CD14-positive monocyte (primary cell): ENCODE results near the gene SERPINA12. TPM values are rescaled to one million over a fixed set of nuclear protein-coding genes. Genes with fewer than 3 reads are reported as not detected.

ENCODE experiments used
- DNase-seq, 3 donors: peaks; one replicate each; pipeline ENCODE4 v3.0.0-alpha.2; 2011 to 2022
- H2AFZ ChIP-seq: 2 replicates; pipeline ENCODE4 v1.6.0; 2012; ENCODE audit warnings: mild to moderate bottlenecking, low read depth, low read length, inconsistent platforms; ENCODE audit not compliant: insufficient read depth, poor library complexity, severe bottlenecking
- H3K27ac ChIP-seq, 2 donors: 1 replicate in 1 of 2; 2 replicates in 1 of 2; pipeline ENCODE4 v1.5.1; 2012 to 2013; ENCODE audit warnings: low read length in 2 of 2, control low read depth in 1 of 2, inconsistent platforms in 1 of 2, low read depth in 1 of 2, mild to moderate bottlenecking in 1 of 2
- H3K27me3 ChIP-seq, 2 donors: one replicate each; pipeline versions ENCODE4 v1.6.0 to v1.6.1; 2011 to 2013; ENCODE audit warnings: low read length in 2 of 2; ENCODE audit not compliant: control insufficient read depth in 2 of 2, insufficient read depth in 2 of 2
- H3K36me3 ChIP-seq, 2 donors: replicated peaks in 1 of 2; 1 replicate in 1 of 2; 2 replicates in 1 of 2; pipeline versions ENCODE4 v1.5.1 to v1.6.1; 2012 to 2013; ENCODE audit warnings: low read length in 2 of 2, control low read depth in 1 of 2, inconsistent platforms in 1 of 2, mild to moderate bottlenecking in 1 of 2; ENCODE audit not compliant: insufficient read depth in 2 of 2, control insufficient read depth in 1 of 2
- H3K4me1 ChIP-seq, 2 donors: 1 replicate in 1 of 2; 2 replicates in 1 of 2; pipeline versions ENCODE4 v1.5.1 to v1.6.1; 2012 to 2013; ENCODE audit warnings: low read length in 2 of 2, control low read depth in 1 of 2, inconsistent platforms in 1 of 2, mild to moderate bottlenecking in 1 of 2, moderate library complexity in 1 of 2; ENCODE audit not compliant: insufficient read depth in 2 of 2, control insufficient read depth in 1 of 2
- H3K4me2 ChIP-seq: replicated peaks from 2 replicates; pipeline ENCODE3; 2012; ENCODE audit warnings: low read length, moderate library complexity, mild to moderate bottlenecking; ENCODE audit not compliant: poor library complexity, severe bottlenecking; ENCODE audit errors: extremely low read depth
- H3K4me3 ChIP-seq, 3 experiments: fragments of 200-600 bp in 1 of 3; sonication (generic) in 1 of 3; replicated peaks in 1 of 3; 1 replicate in 2 of 3; 2 replicates in 1 of 3; pipeline ENCODE4 v1.5.1; 2011 to 2013; ENCODE audit warnings: low read length in 3 of 3, mild to moderate bottlenecking in 3 of 3, control low read depth in 2 of 3, low read depth in 2 of 3, inconsistent platforms in 1 of 3, moderate library complexity in 1 of 3
- H3K79me2 ChIP-seq: 2 replicates; pipeline ENCODE4 v1.6.0; 2012; ENCODE audit warnings: mild to moderate bottlenecking, control low read depth, inconsistent platforms, low read length, moderate library complexity; ENCODE audit not compliant: insufficient read depth
- H3K9ac ChIP-seq: 2 replicates; pipeline ENCODE4 v1.6.0; 2017; ENCODE audit warnings: low read length, mild to moderate bottlenecking; ENCODE audit not compliant: insufficient read depth, poor library complexity, severe bottlenecking
- H3K9me3 ChIP-seq, 2 donors: replicated peaks in 1 of 2; 1 replicate in 1 of 2; 2 replicates in 1 of 2; pipeline versions ENCODE4 v1.5.1 to v1.6.1; 2012 to 2013; ENCODE audit warnings: low read length in 2 of 2, control low read depth in 1 of 2; ENCODE audit not compliant: control insufficient read depth in 1 of 2, insufficient read depth in 1 of 2
- H4K20me1 ChIP-seq: 2 replicates; pipeline ENCODE4 v1.6.0; 2012; ENCODE audit warnings: mild to moderate bottlenecking, low read length, control low read depth, moderate library complexity; ENCODE audit not compliant: insufficient read depth
- H3K27ac Mint-ChIP-seq, 7 donors: one replicate each; pipeline ENCODE4 v1.8.0; 2020; ENCODE audit warnings: mild to moderate bottlenecking in 7 of 7, mixed read lengths in 7 of 7, moderate library complexity in 6 of 7, inconsistent platforms in 2 of 7
- H3K27me3 Mint-ChIP-seq, 3 donors: one replicate each; pipeline ENCODE4 v1.8.0; 2021 to 2022; ENCODE audit warnings: low read depth in 3 of 3, mild to moderate bottlenecking in 3 of 3, mixed read lengths in 3 of 3, moderate library complexity in 3 of 3, inconsistent platforms in 1 of 3
- H3K36me3 Mint-ChIP-seq, 2 donors: one replicate each; pipeline ENCODE4 v1.8.0; 2020; ENCODE audit warnings: mixed read lengths in 2 of 2, inconsistent platforms in 1 of 2, mild to moderate bottlenecking in 1 of 2
- H3K4me1 Mint-ChIP-seq: one replicate; pipeline ENCODE4 v1.8.0; 2020; ENCODE audit warnings: mild to moderate bottlenecking, mixed read lengths
- H3K4me3 Mint-ChIP-seq, 2 donors: one replicate each; pipeline ENCODE4 v1.8.0; 2020; ENCODE audit warnings: mild to moderate bottlenecking in 2 of 2, mixed read lengths in 2 of 2, moderate library complexity in 1 of 2
- H3K9me3 Mint-ChIP-seq, 7 donors: one replicate each; pipeline ENCODE4 v1.8.0; 2020 to 2022; ENCODE audit warnings: mixed read lengths in 7 of 7, mild to moderate bottlenecking in 6 of 7, moderate library complexity in 6 of 7, inconsistent platforms in 2 of 7
- CTCF ChIP-seq: fragments of 200-600 bp; IDR thresholded peaks from one replicate; pipeline ENCODE4 v1.8.0; 2022; ENCODE audit warnings: antibody characterized with exemption, mild to moderate bottlenecking
- WGBS: methylation state at CpG from one replicate; pipeline ENCODE4 v1.1.5; 2013; ENCODE audit warnings: missing lambda C conversion rate; ENCODE audit not compliant: insufficient coverage; 5-methylcytosine and 5-hydroxymethylcytosine counted together
- intact Hi-C, 2 donors: fragments of 100-400 bp; cut with micrococcal nuclease; formaldehyde crosslinking; loops; one replicate each; pipeline versions ENCODE4 v1.15.0 to v1.15.1; 2023
- polyA plus RNA-seq, 3 donors: library from polyadenylated mRNA; depleted of rRNA in 1 of 3; unstranded in 2 of 3; stranded (reverse) in 1 of 3; fragments of 300-500 nt in 2 of 3; fragments of >200 nt in 1 of 3; fragmentation: Illumina TruSeq in 2 of 3; gene quantifications; 1 replicate in 2 of 3; 2 replicates in 1 of 3; pipeline ENCODE4 v1.2.3, GENCODE V29; 2012 to 2021

The SERPINA12 gene
- polyA plus RNA-seq, 3 donors, result not detected

GRCh38 chr14:94455928-94456327 is 53.3 kb downstream of the SERPINA12 start:
- Mint-ChIP-seq H3K27ac (no peak overlapping the region), H3K4me3 (no peak overlapping the region), H3K36me3 (no peaks in the 10 kb centered on the region), H3K27me3 (peaks cover 14 to 28% (median 14%) of the 10 kb centered on the region in 3 donors), H3K9me3 (peaks cover 0 to 15% (median 7%) of the 10 kb centered on the region in 7 donors), H3K4me1 (no peaks in the 10 kb centered on the region)
- no peaks in the 10 kb centered on the region for H3K9me3 ChIP-seq
- H3K4me3 ChIP-seq, result no peak overlapping the region
- no peak for TF ChIP-seq CTCF
- intact Hi-C loops, result no loop called here
- H3K9ac ChIP-seq, result no peak overlapping the region
- H2AFZ ChIP-seq, result no peak overlapping the region
- H3K27ac ChIP-seq, result no peak overlapping the region
- DNase-seq, result no peak
- H3K36me3 ChIP-seq, result no peaks in the 10 kb centered on the region
- H3K4me1 ChIP-seq, result no peaks in the 10 kb centered on the region
- no peak overlapping the region for H3K4me2 ChIP-seq
- peaks cover 12 to 14% of the 10 kb centered on the region in 2 donors for H3K27me3 ChIP-seq
- no peaks in the 10 kb centered on the region for H3K79me2 ChIP-seq
- no CpG with 5 or more reads among the region's 1 CpG for WGBS
- no peaks in the 10 kb centered on the region for H4K20me1 ChIP-seq

- Mint-ChIP-seq H3K4me1 (no peaks in the 10 kb centered on the region), H3K4me3 (no peak overlapping the region), H3K36me3 (no peaks in the 10 kb centered on the region), H3K27me3 (peaks cover 23 to 53% (median 24%) of the 10 kb centered on the region in 3 donors), H3K27ac (no peak overlapping the region), H3K9me3 (peaks cover 0 to 5% (median 2%) of the 10 kb centered on the region in 7 donors)
- no peak for DNase-seq
- TF ChIP-seq CTCF, result no peak
- Histone ChIP-seq H4K20me1 (no peaks in the 10 kb centered on the region), H3K36me3 (no peaks in the 10 kb centered on the region), H2AFZ (no peak overlapping the region), H3K4me1 (no peaks in the 10 kb centered on the region), H3K27ac (no peak overlapping the region), H3K4me2 (no peak overlapping the region), H3K27me3 (peaks cover 12 to 21% of the 10 kb centered on the region in 2 donors), H3K79me2 (no peaks in the 10 kb centered on the region), H3K4me3 (no peak overlapping the region), H3K9ac (no peak overlapping the region), H3K9me3 (no peaks in the 10 kb centered on the region)
- intact Hi-C loops, result no loop called here
- WGBS, result 60% methylated on average over 1 of the region's 3 CpGs
Observed at GRCh38 chr14:94451826-94452225, 57.4 kb downstream of the SERPINA12 start.
